ENCODE data around the gene ABCC8.

- peak; percentile 52 for TF ChIP-seq POLR2A (IDR thresholded peaks at IDR 0.05; ENCODE audit: low read length)
- no peak for TF ChIP-seq GATA1 (IDR thresholded peaks at IDR 0.05; ENCODE audit: low read depth, low read length)
These were observed 123.5 kb downstream of the ABCC8 start for GRCh38 chr11:17352950-17353820.

All from erythroblast (primary cell).